LHCN-M2 (cell line): ENCODE data around the gene MYCBPAP. TPM values are rescaled to one million over a fixed set of nuclear protein-coding genes. Genes with fewer than 3 reads are reported as not detected.
"Not testable (repeated sequence)": the region's sequence is repeated elsewhere in the genome, so short reads cannot be mapped to it uniquely, and the experiment has no call there.

Experiments
- DNase-seq: peaks from one replicate; pipeline ENCODE4 v3.0.0-alpha.2; 2012; ENCODE audit warnings: low read depth
- total RNA-seq: library from RNA; depleted of rRNA; stranded (reverse); fragments of >200 nt; gene quantifications from 2 replicates; pipeline ENCODE4 v1.2.3, GENCODE V29; 2014

The MYCBPAP gene
- total RNA-seq, 1 experiment from 2014 or later: 0.34 TPM

DNA sequence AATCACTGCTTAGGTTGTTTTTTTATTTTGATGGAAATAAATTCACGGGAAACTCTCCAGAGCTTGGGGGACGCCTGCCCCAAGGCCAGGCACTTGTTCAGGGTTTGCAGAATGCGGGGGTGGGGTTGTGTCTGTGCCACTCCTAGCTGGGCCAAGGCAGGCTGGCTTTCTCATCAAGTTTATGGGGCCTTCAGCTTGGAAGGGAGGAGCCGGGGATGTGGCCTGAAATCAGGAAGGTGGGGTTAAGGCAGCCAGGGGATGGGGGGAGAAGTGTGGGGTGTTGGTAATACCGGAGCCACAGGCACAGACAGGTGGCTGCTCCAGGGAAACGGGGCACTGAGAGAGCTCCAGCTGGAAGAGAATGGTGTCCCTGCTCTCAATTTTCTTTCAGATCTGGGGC is 37.8 kb upstream of the MYCBPAP start:
- DNase-seq: no peak

GRCh38 chr17:50471009-50471905 is 37.0 kb upstream of the MYCBPAP start:
- no peak for DNase-seq

GRCh38 chr17:50472286-50472685 is 36.0 kb upstream of the MYCBPAP start:
- DNase-seq: no peak

DNA sequence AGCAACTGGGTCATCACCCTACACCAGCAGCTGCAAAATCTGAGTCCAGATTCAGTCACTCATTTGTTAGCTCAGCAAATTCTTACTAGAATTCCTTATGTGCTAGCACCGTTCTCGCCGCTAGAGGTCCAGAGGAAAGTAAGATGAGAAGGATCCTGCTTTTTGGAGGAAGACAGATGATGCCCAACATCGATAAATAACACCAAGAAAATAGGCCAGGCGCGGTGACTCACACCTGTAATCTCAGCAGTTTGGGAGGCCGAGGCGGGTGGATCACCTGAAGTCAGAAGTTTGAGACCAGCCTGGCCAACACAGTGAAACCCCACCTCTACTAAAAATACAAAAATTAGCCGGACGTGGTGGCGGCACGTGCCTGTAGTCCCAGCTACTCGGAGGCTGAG is 35.5 kb upstream of the MYCBPAP start:
- peak; percentile 65 for DNase-seq

- DNase-seq: no peak
Observed at GRCh38 chr17:50473901-50474300, 34.3 kb upstream of the MYCBPAP start.

- DNase-seq: no peak
Observed at GRCh38 chr17:50474523-50474922, 33.7 kb upstream of the MYCBPAP start.

GRCh38 chr17:50475362-50475761 is 32.9 kb upstream of the MYCBPAP start:
- no peak for DNase-seq

- not testable (repeated sequence) for DNase-seq
Observed at GRCh38 chr17:50475775-50476544, 32.3 kb upstream of the MYCBPAP start.

- no peak for DNase-seq
Observed at GRCh38 chr17:50476545-50477315, 31.5 kb upstream of the MYCBPAP start.

GRCh38 chr17:50477976-50478375 is 30.3 kb upstream of the MYCBPAP start:
- DNase-seq: no peak

DNA sequence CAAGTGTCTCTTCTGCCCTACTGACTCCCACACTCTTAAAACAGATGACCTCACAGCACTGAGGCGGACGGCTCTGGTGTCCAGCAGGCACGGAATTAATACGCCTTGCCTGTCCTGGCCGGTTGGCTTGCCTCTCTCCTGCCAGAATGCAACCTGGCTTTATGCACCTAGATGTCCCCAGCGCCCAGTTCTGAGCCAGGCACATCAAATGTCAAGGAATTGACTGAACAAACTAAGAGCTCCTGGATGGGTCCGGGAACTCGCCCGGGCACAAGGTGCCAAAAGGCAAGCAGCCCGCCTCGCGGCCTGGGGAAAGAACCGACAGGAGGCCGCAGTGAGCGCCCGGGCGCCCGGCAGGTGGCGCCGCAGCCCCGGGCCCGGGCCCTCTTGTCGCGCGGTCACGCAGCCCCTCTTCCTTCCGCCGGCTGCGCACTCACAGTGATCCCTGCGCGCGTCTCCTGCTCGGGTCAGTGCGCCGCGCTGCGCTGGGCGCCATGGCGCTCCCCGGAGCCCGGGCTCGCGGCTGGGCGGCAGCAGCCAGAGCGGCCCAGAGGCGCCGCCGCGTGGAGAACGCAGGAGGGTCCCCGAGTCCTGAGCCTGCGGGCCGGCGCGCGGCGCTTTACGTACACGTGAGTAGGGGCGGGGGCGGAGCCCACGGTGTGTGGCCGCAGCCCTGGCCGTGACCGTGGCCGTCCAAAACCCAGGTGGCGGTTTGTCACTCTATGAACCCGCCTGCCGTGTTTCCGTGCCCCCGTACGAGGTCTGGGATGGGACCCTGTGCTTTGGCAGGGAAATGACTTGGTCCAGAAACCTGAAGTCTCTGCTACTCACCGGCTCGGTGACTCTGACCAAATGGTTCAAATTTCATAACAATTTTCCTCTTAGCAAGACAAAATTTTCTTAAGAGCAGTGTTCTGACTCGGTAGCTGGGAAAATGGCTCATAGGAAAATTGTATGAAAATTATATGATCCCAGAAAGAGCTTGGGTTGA is 29.6 kb upstream of the MYCBPAP start, which contains the start of gene RSAD1:
RSAD1 (plus strand) TSS at position 470 of the 991 bp plus-strand sequence; CDS start at position 495, 25 bp downstream.
- DNase-seq: peak; percentile 89

- DNase-seq: peak; percentile 85
Observed at GRCh38 chr17:50479522-50480141, 28.6 kb upstream of the MYCBPAP start.

DNA sequence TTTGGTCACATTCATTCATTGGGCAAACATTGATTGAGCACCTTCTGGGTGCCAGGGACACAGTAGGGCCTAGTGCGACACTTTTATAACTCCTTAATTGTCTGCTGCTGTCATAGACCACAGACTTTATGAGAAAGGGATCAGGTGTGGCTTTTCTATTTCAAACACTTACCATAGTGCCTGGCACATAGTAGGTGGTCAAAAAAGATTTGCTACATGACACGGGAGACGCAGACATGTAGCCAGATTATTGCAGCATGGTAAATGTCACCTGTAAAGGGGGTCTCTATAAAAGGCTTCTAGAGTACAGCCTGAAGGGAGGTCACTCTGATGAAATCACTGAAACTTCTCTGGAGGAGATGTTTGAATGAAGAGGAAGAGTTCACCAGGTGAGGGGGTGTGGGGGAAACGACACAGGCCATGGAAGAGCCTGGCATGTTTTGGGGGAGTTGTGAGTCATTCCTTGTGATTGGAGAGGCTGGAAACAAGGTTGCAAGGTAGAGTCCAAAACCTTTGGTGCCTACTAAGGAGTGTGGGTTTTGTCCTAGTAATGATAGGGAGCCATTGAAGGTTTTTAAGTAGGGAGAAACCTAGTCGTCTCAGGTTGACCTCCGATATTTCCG is 28.0 kb upstream of the MYCBPAP start:
- no peak for DNase-seq

DNA sequence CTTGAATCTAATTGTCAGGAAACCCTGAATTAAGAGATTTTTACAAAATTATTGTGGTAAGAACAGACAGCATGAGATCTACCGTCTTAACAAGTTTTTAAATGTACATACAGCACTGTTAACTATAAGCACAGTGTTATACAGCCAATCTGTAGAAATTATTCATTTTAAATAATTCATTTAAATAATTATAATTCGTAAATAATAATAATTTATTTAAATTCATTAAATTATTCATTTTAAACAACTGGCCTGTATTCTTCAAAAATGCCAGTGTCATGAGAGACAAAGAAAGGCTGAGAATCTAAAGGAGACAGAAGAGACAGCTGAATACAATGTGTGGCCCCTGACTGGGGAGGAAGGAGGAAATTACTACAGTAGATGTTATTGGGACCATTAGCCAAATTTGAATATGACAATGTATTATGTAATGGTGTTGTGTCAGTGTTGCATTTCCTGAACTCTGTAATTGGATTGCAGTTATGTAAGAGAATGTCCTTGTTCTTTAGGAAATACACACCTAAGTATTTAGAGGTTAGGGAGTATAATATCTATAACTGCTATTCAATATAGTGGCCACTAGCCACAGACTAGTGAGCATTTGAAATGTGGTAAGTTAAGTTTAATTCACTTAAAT is 27.3 kb upstream of the MYCBPAP start:
- no peak for DNase-seq

- DNase-seq: no peak
Observed at GRCh38 chr17:50481648-50482047, 26.6 kb upstream of the MYCBPAP start.

- no peak for DNase-seq
Observed at GRCh38 chr17:50482110-50482509, 26.1 kb upstream of the MYCBPAP start.

- peak; percentile 96 for DNase-seq
Observed at GRCh38 chr17:50482516-50482915, 25.7 kb upstream of the MYCBPAP start.

DNA sequence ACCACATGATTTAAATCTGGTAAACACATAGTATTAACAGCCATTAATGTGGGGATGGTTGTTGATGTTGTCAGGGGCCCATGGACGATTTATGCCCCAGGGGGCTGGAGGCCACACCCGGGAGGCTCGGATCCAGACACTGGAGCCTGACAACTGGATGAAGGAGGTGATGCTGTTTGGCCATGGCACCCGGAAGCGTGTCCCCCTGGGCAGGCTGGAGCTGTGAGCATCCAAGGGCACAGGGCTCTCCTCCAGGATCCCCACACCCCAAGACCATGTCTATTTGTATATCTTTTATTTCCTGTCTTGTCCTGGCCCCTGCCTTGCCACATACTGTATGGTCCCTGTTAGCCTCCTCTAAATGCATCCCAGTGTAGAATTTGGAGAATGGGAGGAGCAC is 25.0 kb upstream of the MYCBPAP start:
- DNase-seq: no peak
